ENCODE data around the gene AP2M1. TPM values are rescaled to one million over a fixed set of nuclear protein-coding genes. Genes with fewer than 3 reads are reported as not detected.
"Not testable (repeated sequence)": the region's sequence is repeated elsewhere in the genome, so short reads cannot be mapped to it uniquely, and the experiment has no call there.

Gene AP2M1
- total RNA-seq, 2 donors from 2014 or later, result 278 to 314 TPM

DNA sequence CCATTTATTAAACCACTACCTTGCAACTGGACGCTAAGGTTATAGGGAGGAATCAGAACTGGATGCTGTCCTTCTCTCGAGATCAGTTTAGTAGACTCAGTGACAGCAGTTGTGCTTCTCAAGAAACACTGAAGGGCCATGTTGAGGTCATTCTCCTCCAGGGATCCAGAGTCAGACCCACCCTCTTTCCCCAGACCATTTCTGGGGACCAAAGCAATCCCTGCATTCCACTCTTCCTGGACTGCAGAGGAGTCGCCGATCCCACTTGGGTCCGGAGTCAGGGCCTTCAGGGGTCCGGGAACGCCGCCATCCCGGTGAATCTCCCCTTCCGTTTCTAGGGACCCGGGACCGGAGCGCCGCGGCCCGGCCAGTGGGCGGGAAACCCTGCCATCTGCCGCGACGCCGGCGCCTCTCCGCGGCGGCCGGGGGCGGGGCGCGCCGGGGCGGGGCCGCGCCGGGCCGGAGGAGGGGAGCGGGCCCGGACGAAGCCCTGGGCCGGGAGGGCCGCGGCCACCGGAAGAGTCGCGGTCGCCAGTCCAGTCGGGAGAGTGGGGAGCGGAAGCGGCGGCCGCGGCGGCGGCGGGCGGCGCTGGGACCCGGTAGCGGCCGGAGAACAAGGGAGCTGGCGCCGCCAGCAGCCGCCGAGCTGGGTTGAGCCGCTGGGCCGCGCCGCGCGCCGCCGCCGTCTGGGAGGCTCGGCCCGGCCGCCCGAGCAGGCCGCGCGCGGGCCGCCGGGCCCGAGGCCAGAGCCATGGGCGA is 19.6 kb upstream of the AP2M1 start, which contains the start of gene DVL3:
Gene DVL3 (plus strand): TSS at position 493 of the 759 bp plus-strand sequence. CDS start 259 bp downstream, at position 752.
- DNase-seq, result peak; percentile 73
- intact Hi-C loops (cut with DNase I), result loop anchor here in 1 of 2 donors (10.0 kb wide), 1 partner anchor 90 kb away; the partner anchor contains the start of genes ALG3 and EEF1AKMT4
- peak; percentile 84 to 87 for ATAC-seq

GRCh38 chr3:184155644-184156521 is 18.8 kb upstream of the AP2M1 start:
- intact Hi-C loops (cut with DNase I), result loop anchor here in 1 of 2 donors (10.0 kb wide), 1 partner anchor 89 kb away; the partner anchor contains the start of genes ALG3 and EEF1AKMT4
- peak; percentile 58 for DNase-seq
- ATAC-seq, result peak; percentile 3 to 31

- DNase-seq, result peak; percentile 66
- intact Hi-C loops (cut with DNase I), result loop anchor here in 1 of 2 donors (10.0 kb wide), 1 partner anchor 88 kb away; the partner anchor contains the start of genes ALG3 and EEF1AKMT4
- peak; percentile 58 to 77 for ATAC-seq
These were observed 18.1 kb upstream of the AP2M1 start for GRCh38 chr3:184156522-184156955.

- intact Hi-C loops (cut with DNase I), result loop anchor here in 1 of 2 donors (10.0 kb wide), 1 partner anchor 88 kb away; the partner anchor contains the start of genes ALG3 and EEF1AKMT4
- no peak for DNase-seq
- no peak for ATAC-seq
These were observed 17.4 kb upstream of the AP2M1 start for GRCh38 chr3:184157206-184157605.

DNA sequence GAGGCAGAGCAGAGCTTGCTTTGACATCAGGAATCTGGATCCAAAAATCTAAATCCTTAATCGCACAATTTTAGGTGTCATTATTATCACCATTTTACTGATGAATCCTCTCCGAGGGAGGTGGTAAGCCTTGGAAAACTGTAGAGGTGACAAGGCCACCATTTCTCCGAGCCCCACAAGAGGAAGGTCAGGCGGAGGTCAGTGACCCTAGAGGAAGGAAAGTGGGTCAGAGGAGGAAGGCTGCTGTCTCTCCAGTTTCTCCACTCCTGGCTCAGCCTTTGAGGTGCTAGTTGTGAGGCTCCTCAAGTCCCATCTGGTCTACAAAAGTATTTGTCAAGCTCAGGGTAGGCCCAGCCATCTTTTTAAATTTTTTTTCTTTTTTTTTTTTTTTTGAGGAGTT is 16.3 kb upstream of the AP2M1 start:
- intact Hi-C loops (cut with DNase I), result loop anchor here in 1 of 2 donors (10.0 kb wide), 1 partner anchor 86 kb away; the partner anchor contains the start of genes ALG3 and EEF1AKMT4
- ATAC-seq (no peak), DNase-seq (no peak)

GRCh38 chr3:184160456-184160855 is 14.2 kb upstream of the AP2M1 start:
- intact Hi-C loops (cut with DNase I), result no loop called here
- DNase-seq, result no peak
- ATAC-seq, result no peak

DNA sequence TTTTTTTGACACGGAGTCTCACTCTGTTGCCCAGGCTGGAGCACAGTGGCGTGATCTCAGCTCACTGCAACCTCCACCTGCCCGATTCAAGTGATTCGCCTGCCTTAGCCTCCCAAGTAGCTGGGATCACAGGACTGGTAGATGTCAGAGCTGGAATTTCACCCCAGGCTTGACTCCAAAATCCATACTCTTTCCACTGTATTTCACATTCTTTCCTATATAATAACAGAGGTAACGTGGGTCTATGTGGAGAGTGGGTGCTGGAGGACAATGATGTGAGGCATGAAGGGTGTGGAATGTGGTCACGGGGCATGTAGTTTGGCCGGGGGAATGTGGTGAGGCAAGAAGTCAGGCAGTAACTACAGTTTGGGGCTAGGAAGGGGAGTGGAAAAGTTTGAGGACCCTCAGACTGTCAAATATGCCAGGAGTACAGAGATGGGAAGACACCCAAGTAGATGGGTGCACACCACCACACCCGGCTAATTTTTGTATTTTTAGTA is 12.0 kb upstream of the AP2M1 start:
- peak in 1 of 2 donors; percentile 10 for ATAC-seq
- intact Hi-C loops (cut with DNase I); DNase-seq: not testable (repeated sequence)

GRCh38 chr3:184164648-184165330 is 9.9 kb upstream of the AP2M1 start:
- intact Hi-C loops (cut with DNase I), result no loop called here
- DNase-seq, result no peak

DNA sequence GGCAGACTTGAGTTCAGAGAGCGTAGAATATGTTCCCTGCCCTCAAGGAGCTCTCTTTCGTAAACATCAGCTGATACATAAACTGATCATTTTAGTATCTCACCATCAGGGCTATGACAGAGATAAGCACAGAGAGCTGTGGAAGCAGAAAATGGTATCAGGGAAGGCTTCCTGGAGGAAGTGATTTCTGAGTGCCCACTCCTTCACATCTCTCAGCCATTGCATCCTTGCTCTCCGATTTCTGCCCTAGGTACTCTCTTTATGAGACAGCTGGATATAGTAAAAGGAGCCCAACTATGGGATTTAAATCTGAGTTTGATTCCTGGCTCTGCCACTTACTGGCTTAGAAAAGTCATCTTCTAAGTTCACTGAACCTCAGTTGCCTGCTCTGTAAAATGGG is 9.1 kb upstream of the AP2M1 start:
- intact Hi-C loops (cut with DNase I), result no loop called here
- DNase-seq, result no peak
- no peak for ATAC-seq

More at GRCh38 chr3:184164648-184165330, 9.9 kb upstream of the AP2M1 start:
- ATAC-seq, result no peak

DNA sequence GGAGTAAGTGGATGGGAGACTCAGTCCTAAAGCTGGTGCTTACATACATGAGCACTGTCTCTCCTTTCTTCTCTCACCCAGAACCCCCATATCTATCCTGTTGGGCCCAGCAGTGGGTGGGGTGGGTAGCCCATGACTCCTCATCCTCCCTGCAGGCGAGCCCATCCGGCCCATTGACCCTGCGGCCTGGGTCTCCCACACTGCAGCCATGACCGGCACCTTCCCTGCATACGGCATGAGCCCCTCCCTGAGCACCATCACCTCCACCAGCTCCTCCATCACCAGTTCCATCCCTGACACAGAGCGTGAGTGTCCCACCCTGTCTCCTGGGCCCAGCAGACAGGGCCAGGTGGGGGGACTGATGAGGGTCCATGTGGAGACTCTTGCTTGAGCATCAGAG is 8.0 kb upstream of the AP2M1 start:
- no peak for ATAC-seq
- intact Hi-C loops (cut with DNase I), result no loop called here
- DNase-seq, result no peak

- ATAC-seq, result no peak
These were observed 6.9 kb upstream of the AP2M1 start for GRCh38 chr3:184167786-184168185.

GRCh38 chr3:184168363-184169120 is 6.1 kb upstream of the AP2M1 start:
- peak in 1 of 2 donors; percentile 78 for ATAC-seq

More at GRCh38 chr3:184167786-184168185, 6.9 kb upstream of the AP2M1 start:
- intact Hi-C loops (cut with DNase I), result no loop called here
- DNase-seq, result no peak

DNA sequence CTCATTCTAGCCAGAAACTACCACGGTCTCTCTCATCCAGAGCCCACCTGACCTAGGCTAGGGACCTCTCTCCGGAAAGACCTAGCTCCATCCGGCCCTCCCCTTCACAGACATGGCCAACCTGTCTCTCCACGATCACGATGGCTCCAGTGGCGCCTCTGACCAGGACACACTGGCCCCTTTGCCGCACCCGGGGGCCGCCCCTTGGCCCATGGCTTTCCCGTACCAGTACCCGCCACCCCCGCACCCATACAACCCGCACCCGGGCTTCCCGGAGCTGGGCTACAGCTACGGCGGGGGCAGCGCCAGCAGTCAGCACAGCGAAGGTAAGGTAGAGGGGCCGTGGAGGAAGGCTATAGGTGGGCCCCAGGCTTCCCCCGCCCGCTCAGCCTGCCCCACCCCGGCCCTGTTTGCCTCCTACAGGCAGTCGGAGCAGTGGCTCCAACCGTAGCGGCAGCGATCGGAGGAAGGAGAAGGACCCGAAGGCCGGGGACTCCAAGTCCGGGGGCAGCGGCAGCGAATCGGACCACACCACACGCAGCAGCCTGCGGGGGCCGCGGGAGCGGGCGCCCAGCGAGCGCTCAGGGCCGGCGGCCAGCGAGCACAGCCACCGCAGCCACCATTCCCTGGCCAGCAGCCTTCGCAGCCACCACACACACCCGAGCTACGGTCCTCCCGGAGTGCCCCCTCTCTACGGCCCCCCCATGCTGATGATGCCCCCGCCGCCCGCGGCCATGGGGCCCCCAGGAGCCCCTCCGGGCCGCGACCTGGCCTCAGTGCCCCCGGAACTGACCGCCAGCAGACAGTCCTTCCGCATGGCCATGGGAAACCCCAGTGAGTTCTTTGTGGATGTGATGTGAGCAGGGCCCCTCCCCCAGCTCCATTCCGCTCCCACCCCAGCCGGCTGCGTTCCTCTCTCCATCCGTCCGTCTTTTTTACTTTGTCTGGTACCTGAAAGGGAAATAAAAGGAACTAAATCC is 4.5 kb upstream of the AP2M1 start:
- DNase-seq, result no peak
- ATAC-seq, result no peak
- intact Hi-C loops (cut with DNase I), result no loop called here

More at GRCh38 chr3:184168363-184169120, 6.1 kb upstream of the AP2M1 start:
- intact Hi-C loops (cut with DNase I), result no loop called here
- no peak for DNase-seq

DNA sequence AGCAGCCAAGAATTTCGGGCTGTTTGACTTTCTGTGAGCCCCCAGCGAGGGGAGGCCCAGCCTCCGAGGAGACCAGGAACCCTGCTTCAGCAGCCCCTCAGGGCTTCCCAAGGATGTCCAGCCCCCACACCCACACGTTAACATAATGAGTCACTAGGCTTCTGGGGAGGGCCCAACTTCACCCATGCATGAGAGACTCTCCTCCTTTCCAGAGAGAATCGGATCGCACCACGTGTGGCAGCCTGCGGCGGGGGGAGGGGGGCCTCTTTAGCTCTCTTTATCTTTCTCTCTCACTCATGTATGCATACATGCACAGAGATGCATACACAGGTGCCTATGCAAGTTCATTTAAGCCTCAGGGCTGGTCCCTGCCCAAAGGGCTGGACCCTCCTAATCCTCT is 3.1 kb upstream of the AP2M1 start:
- DNase-seq, result no peak
- ATAC-seq, result no peak
- intact Hi-C loops (cut with DNase I), result no loop called here

GRCh38 chr3:184172681-184173373 is 1.8 kb upstream of the AP2M1 start:
- intact Hi-C loops (cut with DNase I), result no loop called here
- no peak for DNase-seq
- ATAC-seq, result no peak

DNA sequence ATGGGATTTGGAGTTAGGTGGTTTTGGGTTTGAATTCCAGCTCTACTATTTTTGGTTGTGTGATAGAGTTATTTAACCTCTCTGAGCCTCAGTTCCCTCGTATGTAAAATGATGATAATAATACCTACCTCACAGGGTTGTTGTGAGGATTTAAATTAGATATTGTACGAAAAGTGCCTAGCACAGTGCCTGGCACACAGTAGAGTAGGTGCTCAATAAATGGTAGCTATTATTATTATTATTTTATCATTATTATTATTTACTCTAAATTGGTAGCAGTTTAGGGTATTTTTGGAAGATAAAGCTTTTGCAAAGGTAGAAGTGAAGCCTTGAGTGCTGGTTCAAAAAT is 1.3 kb upstream of the AP2M1 start:
- ATAC-seq (no peak), DNase-seq (no peak)
- intact Hi-C loops (cut with DNase I), result no loop called here
